Cerebellar cortex (tissue), 1 donor: ENCODE data around the gene ADK.
"Not testable (repeated sequence)": the region's sequence is repeated elsewhere in the genome, so short reads cannot be mapped to it uniquely, and the experiment has no call there.

ENCODE experiments used
- DNase-seq: peaks from one replicate; pipeline ENCODE4 v3.0.0-alpha.2; 2015; ENCODE audit warnings: low spot score

Gene ADK

DNA sequence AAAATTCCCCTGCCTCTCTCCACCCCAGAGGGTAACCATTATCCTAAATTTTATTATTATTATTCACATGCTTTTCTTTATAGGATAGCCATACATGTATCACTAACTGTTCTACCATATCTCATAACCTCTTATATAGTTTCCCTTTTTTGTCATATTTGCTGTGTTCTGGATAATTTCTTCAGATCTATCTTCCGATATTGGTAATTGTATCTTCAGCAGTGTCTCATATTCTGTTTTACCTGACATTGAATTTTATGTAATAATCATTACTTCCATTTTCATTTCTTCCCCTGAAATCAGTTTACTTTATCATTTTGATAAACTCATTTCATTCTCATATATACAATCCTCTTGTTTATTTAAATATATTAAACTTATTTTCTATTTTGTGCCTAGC lies 273.5 kb downstream of the ADK start:
- no peak for DNase-seq

DNA sequence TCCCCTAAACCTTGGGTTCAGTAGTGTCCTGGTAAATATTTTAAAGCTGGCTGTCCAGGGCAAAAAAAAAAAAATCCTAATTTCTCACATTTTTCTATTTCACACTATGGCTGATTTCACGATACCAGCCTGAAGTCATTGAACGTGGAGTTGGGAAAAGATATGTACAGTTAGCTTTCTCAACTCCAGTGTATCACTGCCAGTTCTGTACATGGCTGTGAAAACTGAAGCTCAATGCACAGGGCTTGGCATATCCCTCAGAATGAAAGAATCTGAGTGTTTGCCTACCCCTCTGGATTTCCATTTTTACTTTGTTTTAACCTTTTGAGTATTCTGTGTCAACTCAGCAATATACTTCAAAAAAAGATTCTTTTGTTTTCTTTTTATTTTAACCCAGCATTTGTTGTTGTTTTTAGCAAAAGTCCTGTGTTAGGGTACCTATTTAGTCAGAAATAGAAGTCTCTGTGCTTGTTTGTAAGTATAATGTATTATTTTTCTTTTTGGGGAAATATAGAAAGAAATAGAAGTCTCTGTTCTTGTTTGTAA lies 274.5 kb downstream of the ADK start:
- no peak for DNase-seq

DNA sequence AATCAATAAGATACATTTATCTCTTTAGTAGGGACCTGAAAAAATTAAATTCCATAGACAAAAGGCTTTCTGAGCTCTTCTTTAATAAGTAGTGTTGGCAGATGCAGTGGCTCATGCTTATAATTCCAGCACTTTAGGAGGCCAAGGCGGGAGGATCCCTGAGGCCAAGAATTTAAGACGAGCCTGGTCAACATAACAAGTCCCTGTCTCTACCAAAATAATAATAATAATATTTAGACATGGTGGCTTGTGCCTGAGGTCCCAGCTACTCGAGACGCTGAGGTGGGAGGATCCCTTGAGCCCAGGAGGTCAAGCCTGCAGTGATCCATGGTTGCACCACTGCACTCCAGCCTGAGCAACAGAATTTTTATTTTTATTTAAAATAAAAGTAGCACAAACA lies 280.8 kb downstream of the ADK start:
- no peak for DNase-seq

DNA sequence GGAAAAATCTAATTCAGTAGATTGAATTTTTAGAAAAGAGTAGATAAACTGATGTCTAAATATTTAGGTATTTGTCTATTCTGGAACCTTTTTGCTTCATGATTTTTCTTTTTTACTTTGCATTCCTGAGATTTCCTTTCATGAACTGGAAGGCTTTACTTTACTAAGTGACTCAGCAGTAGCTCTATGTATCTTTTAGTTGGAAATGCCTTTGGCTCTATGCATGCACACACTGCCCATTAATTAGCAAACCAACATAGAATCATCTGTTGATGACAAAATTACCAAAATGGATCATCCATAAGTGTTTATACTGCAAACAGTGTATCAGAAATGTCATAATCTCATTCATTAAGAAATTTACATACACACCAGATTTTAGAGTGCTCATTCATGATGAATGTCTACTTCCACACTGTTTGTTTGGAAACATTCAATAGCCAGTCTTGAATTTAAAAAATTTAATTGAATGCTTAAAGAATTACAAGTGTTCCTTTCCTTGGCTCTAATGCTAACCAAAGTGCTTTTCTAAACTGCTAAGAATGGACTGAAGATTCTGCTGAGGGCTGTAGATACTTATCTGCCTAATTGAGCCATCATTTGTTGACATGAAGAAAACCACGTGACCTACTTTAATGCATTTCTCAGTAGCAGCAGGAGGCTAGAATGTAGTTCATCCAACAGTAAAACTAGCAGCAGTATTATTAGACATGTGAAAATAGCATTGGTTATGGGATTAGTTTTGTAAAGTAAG lies 282.0 kb downstream of the ADK start:
- DNase-seq: no peak

DNA sequence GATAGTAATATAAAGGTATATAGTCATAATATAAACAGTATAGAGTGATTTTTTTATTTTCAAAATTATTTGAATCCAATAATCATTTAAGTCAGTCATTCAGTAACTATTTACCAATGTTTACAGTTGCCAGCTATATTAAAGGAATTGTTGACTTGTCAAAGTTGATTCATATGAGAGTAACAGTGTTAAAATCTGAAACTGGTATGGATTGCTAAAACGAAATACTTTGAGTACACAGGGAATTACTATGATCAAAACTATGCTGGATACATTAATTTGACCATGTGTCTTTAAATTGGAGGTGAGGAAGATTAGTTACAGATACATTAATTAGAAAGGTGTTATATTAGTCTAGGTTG lies 282.6 kb downstream of the ADK start:
- no peak for DNase-seq

DNA sequence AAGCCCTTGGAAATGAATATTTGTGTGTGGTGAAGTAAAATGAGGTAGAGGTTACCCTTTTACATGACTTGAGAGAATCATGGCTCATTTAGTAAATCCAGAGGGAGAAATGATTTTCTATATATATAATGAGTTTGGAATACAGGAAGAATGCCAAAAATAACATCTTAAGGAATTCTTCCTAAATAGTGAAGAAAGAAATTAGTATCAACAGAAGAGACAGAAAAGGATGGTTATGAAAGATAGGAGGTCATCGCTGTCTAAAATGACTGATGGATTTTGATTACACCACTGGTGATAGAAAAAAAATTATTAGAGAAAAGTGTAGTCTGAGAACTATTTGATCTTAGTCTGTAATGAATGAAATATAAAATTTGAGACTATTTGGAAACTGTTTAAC lies 283.0 kb downstream of the ADK start:
- DNase-seq: no peak

DNA sequence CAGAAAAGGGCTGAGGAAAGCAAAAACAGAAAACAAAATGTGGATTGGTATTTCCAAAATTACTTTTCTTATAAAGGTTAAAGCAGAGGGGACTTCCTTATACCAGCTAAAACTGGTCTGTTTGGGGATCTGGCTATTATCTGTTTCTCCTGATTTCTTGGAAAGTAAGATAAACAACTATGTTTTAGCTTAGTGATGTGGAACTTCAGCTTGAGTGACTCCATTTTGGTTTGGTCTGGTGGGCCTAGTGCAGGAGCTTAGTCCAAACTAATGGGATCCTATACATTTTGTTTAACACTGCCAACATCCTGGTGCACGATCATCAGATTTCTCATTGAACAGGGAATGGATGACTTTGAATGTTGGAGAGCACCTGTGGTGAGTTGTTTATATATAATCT lies 283.5 kb downstream of the ADK start:
- no peak for DNase-seq

DNA sequence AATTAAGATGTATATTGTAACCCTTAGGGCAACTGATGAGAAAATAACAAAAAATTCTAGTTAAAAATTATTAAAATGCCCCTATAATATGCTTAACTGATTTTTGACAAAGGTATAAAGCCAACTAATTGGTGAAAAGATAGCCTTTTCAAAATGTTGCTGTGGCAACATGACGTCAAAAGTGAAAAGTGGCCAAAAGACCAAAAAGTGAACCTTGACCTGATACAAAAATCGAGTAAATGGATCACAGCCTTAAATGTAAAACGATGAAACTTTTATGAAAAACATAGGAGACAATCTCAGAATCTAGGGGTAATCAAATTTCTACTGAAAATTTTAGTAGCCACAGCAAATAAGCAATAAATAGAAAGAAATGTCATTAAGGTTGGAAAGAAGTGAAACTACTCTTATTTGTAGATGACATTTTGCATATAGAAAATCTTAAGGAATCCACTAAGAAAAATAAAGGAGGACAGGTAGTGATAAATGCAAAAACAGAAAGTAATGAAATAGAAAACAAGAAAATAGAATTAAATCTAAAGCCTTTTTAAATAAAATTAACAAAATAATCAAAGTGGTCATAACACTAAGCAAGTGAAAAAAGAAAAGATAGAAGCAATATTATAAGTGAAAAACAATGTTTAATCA lies 285.6 kb downstream of the ADK start:
- no peak for DNase-seq

DNA sequence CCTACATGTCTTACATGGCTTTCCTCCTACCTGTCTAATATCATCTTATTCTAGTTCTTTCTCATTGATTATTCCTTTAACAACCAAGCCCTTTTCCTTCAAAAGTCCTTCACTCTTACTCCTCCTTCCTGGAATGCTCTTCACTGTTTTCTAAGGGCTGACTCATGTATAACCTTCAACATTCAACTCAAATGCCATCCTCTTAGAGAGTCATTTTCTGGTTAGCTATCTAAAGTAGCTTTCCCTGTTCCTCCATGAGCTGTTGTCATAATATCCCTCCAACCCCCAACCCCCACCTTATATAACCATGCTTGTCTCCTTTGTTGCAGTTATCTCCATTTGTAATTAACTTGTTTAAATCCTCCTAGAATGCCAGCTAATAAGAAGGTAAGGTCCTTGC lies 286.8 kb downstream of the ADK start:
- DNase-seq: no peak

DNA sequence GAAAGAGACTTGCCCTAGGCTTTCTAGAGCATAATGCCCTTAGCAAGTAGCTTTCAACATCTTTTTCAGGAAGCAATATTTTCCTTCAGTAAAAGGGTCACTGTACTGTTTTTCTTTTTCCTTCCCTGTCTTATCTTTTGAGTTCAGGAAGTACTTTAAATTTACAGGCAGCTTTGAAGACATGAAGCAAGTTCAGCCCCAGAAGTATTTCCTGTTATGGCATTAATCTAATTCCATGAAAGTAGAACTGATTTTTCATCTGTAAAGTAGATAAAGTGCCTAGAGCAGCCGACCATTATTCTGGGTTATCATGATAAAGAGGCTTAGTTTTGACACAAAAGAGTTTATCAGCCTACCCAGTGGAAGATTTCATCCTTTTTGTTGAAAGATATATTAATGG lies 288.2 kb downstream of the ADK start:
- DNase-seq: no peak

DNA sequence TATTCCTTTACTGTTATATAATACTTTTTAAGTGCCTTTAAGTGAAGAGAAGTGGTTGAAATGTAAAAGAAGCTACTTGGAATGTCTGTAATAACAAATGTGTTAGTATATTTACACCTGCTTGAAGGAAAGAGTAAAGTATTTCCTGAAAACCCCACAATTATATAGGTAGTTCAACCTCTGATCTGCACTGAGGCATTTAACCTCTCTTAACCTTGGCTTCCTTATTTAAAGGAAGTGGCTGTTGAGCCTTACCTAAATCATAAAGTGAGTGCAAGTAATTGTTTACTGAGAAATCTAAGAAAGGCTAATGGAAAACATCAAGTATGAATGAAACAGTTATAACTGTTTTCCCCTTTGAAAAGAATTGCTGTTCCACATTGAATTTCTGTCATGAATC lies 294.5 kb downstream of the ADK start:
- DNase-seq: no peak

DNA sequence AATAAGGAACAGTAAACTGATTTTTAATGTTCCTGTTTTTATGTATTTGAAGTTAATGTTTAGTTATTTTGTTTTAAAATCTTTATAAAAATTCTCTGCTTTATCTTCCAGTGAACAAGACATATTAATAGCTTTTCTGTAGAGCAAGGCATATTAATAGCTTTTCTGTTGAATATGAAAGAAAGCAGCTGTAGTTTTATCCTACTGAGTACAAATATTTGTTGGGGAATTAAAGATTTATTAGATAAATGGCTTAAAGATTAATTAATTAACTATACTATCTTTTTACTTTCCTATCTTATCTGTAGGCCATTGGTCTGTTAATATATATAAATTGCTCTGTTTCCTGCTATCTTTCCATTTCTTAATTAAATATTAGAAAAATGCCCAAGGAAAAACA lies 299.6 kb downstream of the ADK start:
- DNase-seq: no peak

DNA sequence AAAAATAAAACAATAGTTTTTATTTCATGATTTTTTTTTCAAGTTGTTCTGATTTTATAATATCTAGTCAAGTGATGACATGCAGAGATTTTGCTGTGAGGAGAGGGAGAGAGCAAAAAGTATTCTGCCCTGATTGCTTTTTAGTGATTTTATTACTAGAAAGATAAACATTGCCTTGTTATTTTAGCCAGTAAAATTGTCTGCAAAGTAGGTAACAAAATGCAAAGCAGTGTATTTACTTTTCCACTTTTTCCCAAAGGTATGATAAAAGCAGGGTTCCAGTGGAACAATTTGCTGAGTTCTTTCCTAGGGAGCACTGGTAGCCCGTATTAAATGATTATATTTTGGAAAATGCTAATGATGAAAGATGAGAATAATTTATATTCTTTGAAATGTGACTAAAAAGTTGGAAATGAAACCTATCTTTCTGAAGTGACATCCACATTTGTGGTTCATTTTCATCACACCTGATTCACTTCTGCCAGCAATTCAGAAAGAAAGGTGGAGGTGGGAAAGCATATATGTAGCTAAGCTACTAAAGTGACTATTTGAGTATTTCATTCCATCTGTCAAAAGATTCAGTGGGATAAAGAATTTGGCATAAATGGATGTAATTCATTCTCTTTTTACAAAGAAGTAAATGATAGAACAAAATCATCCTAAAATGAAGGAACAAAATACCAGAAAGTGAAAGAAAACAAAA lies 300.3 kb downstream of the ADK start:
- no peak for DNase-seq

DNA sequence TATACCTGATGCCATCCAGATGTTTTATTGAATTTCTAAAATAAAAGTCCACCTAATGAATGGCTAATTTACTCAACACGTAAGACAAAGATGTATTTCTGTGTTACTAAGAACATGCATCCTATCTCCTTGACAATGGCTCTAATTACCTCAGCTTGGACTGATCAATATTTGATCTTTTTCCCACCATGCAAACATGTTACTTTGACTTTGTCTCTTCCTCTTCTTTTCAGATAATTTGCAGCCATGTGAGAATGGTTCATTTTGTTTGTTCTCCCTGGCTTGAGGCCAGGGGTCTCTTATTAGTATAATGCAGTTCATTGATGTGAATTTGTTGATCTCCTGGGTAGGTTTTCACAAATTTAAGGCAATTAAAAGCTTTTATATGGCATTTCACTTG lies 302.1 kb downstream of the ADK start:
- no peak for DNase-seq

DNA sequence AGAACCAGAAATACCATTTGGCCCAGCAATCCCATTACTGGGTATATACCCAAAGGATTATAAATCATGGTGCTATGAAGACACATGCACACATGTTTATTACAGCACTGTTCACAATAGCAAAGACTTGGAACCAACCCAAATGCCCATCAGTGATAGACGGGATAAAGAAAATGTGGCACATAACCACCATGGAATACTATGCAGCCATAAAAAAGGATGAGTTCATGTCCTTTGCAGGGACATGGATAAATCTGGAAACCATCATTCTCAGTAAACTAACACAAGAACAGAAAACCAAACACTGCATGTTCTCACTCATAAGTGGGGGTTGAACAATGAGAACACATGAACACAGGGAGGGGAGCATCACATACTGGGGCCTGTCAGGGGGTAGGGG lies 306.5 kb downstream of the ADK start:
- not testable (repeated sequence) for DNase-seq

DNA sequence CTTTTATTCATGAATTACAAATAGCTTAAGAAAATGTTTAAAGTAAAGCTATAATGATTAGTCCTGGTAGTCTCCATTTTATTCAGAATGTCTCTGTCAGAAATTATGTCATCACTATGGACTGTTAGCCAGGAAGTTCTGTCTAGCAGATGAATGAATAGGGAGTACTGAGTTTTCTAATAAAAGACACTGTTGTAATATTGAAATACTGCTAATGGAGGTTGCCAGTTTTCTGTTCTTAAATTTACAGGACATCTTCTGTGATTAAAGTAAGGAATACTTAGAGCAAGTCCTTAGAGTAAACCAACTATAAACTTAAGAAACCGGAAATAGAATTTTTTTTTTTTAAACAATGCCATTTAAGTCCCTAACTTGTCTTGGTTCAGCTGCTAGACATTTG lies 309.8 kb downstream of the ADK start:
- peak; percentile 7 for DNase-seq

DNA sequence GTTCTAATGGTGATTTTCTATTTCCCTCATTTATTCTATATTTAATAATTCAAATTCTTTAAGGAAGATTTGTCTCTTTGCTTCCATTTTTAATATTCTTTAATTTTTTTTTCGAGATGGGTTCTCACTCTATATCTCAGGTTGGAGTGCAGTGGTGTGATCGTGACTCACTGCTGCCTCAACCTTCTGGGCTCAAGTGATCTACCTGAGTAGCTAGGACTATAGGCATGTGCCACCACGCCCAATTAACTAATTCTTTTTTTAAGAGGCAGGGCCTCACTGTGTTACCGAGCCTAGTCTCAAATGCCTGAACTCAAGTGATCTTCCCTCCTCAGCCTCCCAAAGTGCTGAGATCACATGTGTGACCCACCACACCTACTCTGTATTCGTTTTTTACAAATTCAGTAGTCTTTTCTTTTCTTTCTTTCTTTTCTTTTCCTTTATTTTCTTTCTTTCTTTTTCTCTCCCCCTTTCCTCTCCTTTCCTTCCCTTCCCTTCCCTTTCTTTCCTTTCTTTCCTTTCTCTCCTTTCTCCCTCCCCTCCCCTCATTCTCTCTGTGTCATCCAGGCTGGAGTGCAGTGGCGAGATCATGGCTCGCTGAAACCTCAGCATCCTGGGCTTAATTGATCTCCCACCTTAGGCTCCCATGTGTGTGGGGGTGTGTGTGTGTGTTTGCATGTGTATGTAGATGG lies 323.1 kb downstream of the ADK start:
- no peak for DNase-seq

DNA sequence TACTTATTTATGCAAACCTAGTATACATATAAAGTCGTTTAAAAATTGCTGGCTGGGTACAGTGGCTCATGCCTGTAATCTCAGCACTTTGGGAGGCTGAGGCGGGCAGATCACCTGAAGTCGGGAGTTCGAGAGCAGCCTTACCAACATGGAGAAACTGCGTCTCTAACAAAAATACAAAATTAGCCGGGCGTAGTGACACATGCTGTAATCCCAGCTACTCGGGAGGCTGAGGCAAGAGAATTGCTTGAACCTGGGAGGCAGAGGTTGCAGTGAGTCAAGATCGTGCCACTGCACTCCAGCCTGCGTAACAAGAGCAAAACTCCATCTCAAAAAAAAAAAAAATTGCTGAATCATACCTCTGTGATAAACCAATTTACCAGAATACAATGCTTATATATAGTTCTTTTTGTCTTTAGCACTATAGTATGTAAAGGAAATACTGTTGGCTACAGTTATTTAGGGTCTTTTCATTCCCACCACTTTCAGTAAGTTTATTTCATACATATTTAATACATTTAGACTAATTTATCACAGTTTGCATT lies 325.2 kb downstream of the ADK start:
- not testable (repeated sequence) for DNase-seq

DNA sequence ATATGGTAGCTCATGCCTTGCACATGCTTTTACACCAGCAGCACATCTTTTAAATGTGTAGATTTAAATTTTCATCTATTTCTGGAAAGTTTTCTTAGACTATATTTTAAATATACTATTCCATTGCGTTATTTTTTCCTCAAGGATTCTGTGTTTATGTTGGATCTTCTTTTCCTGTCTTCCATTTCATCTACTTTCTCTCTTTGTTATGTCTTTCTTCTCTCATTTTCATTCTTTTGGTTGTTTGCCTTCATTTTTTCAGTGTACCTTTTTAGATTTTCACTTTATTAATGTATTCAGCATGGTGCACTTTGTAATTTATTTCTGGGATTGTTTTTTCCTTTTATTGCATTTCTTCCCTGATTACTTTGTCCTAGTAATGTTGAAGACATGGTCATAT lies 329.8 kb downstream of the ADK start:
- DNase-seq: no peak

DNA sequence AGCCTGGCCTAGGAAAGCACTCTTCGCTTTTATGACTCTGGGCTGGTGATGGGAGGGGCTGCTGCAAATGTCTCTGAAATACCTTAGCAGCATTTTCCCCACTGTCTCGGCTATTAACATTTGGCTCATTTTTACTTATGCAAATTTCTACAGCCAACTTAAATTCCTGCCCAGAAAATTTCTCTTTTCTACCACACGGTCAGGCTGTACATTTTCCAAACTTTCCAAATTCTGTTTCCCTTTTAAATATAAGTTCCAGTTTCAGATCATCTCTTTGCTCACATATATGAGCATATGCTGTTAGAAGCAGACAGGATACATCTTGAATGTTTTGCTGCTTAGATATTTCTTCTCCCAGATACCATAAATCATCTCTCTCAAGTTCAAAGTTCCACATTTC lies 332.3 kb downstream of the ADK start:
- DNase-seq: no peak

DNA sequence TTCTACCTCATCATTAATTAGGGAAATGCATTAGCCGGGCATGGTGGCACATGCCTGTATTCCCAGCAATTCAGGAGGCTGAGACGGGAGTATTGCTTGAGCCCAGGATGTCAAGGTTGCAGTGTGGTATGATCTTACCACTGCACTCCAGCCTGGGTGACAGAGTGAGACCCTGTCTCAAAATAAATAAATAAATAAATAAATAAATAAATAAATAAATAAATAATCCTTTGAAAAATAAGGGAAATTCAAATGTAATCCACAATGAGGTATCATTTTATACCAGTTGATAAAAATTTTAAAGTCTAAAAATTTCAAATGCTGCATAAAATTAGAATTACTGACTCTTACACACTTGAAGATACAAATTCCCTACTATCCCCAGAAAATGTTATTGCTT lies 334.3 kb downstream of the ADK start:
- no peak for DNase-seq

DNA sequence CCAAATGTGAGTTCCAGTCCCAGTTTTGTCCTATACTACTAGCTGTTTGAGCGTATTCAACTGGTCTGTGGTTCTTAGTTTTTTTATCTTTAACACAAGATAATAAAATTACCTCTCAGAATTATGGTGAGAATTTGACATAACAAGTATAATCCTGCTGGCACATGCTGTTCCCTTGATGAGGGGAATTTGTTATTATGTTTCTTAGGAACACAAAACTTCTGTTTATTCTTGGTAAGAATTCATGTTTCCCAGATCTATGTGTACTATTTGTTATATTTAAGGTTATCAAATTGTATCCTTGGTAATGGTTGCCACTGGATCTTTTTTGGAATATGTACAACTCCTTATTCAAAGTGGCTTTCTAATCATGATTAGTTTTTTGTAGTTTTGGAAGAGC lies 335.6 kb downstream of the ADK start:
- no peak for DNase-seq
